HG02943 (cell line): ENCODE results near the gene SEPTIN1.
A peak's percentile ranks its signal among the peaks of the same experiment; 100 is the strongest.
"Not testable (repeated sequence)": the region's sequence is repeated elsewhere in the genome, so short reads cannot be mapped to it uniquely, and the experiment has no call there.

Experiments used
- ATAC-seq: cut with Tn5 transposase; IDR thresholded peaks from one replicate; pipeline ENCODE4 v1.9.1; 2021; ENCODE audit warnings: mild to moderate bottlenecking, low read depth, moderate library complexity; ENCODE audit not compliant: unreplicated experiment

Gene SEPTIN1

DNA sequence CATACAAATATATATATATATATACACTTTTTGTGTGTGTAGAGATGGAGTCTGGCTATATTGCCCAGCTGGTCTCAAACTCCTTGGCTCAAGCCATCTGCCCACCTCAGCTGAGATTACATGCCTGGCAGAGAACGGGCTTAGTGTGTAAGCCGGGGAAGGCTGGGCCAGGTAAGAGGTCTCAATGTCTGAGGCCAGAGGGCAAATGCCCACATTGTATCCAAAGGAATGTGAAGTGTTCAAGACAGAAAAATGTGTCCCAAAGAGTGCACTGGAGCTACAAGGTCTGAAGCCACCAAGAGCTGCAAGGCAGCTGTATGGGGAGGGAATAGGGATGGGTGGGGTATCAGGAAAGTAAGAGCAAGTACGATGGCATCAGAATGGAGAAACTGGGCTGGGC is 36.1 kb downstream of the SEPTIN1 start:
- ATAC-seq, result no peak

DNA sequence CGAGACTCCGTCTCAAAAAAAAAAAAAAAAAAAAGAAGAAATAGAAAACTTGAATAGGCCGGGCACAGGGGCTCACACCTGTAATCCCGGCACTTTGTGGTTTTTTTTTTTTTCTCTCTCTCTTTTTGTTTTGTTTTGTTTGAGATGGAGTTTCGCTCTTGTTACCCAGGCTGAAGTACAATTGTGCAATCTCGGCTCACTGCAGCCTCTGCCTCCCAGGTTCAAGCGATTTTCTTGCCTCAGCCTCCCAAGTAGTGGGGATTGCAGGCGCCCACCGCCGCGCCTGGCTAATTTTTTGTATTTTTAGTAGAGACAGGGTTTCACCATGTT is 38.9 kb downstream of the SEPTIN1 start:
- ATAC-seq, result not testable (repeated sequence)

DNA sequence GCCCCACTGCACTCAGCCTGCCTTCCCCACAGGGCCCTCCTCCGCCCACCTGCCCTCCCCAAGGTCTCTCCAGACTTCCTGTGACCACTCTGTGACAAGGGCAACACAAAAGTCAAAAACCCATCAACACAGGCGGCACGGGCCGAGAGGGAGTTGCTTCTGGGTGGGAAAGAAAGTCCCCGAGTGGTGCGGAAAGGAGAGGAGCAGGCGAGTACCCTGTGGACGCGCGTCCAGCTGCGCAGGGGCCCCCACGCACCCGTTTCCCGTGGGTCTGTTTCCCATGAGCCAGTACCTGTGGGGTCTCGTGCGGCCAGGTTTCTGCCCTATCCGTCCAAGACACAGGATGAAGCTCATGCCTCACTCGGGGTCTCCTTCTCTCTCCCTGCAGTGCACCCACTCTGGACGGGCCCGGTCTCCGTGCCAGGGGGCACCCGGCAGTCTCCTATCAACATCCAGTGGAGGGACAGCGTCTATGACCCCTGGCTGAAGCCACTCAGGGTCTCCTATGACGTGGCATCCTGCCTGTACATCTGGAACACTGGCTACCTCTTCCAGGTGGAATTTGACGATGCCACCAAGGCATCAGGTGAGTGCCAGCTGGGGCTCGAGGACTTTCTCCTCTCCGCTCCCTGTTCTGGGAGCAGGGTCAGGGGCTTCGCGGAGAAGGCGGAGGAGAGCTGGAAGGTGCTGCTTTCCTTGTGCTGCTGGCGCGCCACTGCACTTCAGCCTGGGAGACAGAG is 39.4 kb downstream of the SEPTIN1 start:
- no peak for ATAC-seq

DNA sequence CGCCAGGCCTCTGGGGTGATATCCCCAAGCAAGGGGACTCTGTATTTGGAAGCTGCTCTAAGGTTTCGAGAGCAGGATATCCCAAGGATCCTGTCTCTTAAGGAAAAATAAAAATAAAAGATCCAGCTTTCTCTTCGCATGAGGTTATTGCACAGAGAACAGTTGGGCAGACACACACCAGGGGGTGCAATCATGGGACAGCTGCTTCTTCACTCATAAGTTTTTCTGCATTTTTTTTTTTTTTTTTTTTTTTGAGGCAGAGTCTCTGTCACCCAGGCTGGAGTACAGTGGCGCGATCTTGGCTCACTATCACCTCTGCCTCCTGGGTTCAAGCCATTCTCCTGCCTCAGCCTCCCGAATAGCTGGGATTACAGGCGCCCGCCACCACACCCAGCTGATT is 40.4 kb downstream of the SEPTIN1 start:
- ATAC-seq, result not testable (repeated sequence)

DNA sequence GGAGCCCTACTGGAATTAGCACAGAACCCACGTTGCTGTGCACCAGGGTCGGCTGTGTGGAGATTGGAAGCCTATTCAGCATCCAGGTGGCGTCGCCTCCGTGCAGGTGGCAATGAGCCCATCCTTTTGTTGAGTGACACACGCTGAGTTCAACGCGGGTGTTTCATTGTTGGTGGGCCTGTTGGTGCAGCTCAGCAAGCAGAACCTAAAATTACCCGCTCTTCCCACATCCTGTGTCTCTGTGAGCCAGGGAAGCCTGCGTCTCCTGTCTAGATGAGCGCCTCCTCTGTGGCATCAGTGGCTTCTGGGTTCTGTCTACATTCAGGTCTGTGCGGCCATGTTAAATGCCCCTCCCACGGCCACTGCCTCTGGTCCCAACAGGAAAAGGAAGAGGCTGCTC is 41.7 kb downstream of the SEPTIN1 start:
- no peak for ATAC-seq

DNA sequence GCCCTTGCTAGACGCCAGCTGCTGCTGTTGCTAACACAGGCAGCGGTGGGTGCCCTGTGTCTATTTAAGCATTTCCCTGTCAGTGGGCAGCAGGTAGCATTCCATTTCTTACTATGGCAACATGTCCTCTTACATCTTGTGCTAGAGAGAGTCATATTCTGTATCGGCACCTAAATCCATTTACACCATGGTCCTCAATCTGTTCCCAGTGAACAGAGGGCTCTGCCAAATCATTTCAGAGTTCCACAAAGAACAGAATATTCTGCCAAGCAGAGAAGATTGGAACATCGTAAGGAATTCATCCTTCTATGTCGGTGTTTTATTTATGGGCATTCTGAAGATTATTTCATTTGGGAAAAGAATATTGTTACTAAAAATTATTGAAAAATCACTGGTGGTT is 43.6 kb downstream of the SEPTIN1 start:
- not testable (repeated sequence) for ATAC-seq

DNA sequence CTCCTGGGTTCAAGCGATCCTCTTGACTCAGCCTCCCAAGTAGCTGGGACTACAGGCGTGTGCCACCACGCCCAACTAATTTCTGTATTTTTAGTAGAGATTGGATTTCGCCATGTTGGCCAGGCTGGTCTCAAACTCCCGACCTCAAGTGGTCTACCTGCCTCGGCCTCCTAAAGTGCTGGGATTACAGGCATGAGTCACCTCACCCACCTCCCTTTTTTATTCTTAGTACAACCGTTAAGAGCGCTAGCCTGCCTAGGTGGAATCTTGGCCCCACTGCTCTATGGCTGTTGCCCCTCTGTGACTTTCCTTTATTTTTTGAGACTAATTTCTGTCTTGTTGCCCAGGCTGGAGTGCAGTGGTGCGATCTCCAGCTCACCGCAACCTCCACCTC is 44.4 kb downstream of the SEPTIN1 start:
- ATAC-seq, result not testable (repeated sequence)

DNA sequence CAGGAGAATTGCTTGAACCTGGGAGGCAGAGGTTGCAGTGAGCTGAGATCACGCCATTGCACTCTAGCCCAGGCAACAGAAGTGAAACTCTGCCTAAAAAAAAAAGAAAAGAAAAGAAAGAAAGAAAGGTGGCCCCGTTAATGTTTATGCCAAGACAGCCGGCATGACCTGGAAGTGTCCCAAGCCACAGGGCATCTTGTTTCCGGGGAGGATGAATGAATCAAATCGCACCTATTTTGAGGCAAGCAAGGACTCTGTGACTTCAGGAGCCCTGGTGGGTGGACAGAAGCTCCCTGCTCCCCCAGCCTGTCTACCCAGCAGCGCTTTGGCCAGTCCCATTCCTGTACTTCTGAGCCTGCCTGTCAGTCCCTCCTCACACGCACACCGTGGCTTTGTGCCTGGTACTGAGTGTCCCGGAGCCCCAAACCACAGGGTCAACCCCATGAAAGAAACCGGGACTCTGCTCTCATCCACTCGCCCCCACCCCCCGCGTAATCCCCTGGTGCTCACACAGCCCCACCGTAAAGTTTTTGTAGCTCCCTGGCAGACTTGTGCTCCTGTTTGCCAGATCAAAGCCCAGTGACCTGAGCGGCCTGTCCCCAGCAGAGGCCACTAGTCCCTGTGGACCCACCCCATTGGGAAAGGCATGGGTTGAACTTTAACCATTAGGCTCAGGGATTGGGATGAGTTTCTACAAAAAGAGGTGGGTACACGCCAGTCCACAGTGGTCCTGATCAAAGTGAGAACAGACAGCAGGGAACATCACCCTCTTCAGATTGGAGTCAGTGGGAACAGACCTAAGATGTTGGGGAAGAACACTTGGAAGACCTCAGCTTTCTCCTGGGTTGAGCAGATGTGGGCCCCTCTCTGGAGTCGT is 46.5 kb downstream of the SEPTIN1 start:
- ATAC-seq, result peak; percentile 26

DNA sequence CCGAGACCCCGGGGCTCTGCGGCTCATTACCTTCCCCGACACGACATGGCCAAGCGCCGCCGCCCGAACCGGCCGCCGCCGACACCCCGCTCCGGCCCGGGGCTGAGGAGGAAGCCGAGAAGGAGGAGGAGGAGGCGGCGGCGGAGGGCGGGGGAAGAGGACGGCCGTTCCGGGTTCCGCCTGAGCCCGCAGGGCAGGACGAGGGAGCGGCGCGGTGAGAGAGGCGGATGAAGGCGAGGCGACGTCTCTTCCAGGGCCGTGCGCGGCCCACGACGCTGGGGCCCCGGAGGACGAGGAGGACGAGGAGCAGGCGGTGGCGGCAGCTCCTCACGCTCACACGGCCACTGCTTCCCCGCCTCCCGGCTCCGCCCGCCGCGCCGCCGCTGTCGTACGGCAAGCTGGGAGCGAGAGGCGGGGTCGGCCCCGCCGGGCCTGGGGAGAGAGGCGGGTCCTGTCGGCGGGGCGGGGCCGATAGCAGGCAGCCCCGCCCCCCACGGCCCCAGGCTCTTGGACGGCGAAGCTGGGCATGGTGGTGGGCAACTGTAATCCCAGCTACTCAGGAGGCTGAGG is 47.2 kb downstream of the SEPTIN1 start:
- ATAC-seq, result peak; percentile 82

DNA sequence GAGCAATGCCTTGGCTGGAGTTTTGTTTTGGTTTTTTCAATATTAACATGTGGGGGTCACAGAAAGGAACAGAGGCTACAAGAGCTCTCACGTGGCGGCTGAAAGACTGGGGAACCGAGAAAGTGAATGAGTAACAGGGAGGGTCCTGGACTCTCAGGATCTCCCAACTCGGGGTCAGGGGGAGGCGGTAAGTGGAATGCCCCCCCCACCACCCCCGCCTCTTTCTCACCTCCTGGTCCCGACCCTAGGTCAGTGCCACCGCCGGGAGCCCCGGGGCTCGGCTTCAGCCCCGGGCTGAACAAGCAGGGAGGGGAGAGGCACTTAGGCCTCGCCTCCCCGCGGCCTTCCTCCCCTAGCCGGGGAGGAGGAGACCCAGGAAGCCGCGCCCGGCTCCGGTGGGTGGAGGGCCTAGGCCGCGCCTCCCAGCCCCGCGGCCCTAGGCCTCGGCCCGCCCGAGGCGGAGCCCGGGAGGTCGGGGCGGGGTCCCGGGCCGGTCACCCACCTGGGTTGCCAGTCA is 47.8 kb downstream of the SEPTIN1 start:
- ATAC-seq, result peak; percentile 80
